IMR-90 (cell line): ENCODE measurements around the gene FUT8.

Source experiments
- BHLHE40 ChIP-seq: fragments of 150-350 bp; IDR thresholded peaks from 2 replicates; pipeline ENCODE4 v1.6.1; 2016; ENCODE audit warnings: mild to moderate bottlenecking, low read depth, low read length
- CEBPB ChIP-seq: IDR thresholded peaks from 2 replicates; pipeline ENCODE4 v1.6.1; 2012; ENCODE audit warnings: low read depth, low read length, improper control_type of control experiment
- CTCF ChIP-seq: conservative IDR thresholded peaks from 2 replicates; pipeline ENCODE4 v1.5.1; 2012; ENCODE audit warnings: mild to moderate bottlenecking, low read depth, low read length, improper control_type of control experiment
- ELK1 ChIP-seq: fragments of 150-350 bp; IDR thresholded peaks from 2 replicates; pipeline ENCODE4 v1.6.1; 2016; ENCODE audit warnings: low read depth, mild to moderate bottlenecking, low read length, moderate library complexity, borderline replicate concordance
- MAFK ChIP-seq: IDR thresholded peaks from 2 replicates; pipeline ENCODE4 v1.6.1; 2012; ENCODE audit warnings: low read depth, low read length, improper control_type of control experiment
- MAZ ChIP-seq: IDR thresholded peaks from 2 replicates; pipeline ENCODE4 v1.6.1; 2012; ENCODE audit warnings: low read depth, mild to moderate bottlenecking, low read length, improper control_type of control experiment, moderate library complexity, borderline replicate concordance
- POLR2A ChIP-seq: IDR thresholded peaks from 2 replicates; pipeline ENCODE4 v1.6.1; 2012; ENCODE audit warnings: mild to moderate bottlenecking, low read depth, low read length
- RAD21 ChIP-seq: IDR thresholded peaks from 2 replicates; pipeline ENCODE4 v1.6.1; 2012; ENCODE audit warnings: low read length, improper control_type of control experiment
- RCOR1 ChIP-seq: IDR thresholded peaks from 2 replicates; pipeline ENCODE4 v1.6.1; 2012; ENCODE audit warnings: mild to moderate bottlenecking, low read length, improper control_type of control experiment; ENCODE audit not compliant: insufficient replicate concordance
- RFX5 ChIP-seq: IDR thresholded peaks from 2 replicates; pipeline ENCODE4 v1.8.0; 2012; ENCODE audit warnings: low read depth, mild to moderate bottlenecking, low read length, moderate library complexity
- SMC3 ChIP-seq: fragments of 150-350 bp; IDR thresholded peaks from 2 replicates; pipeline ENCODE4 v1.6.1; 2016; ENCODE audit warnings: low read depth, mild to moderate bottlenecking, antibody characterized with exemption, low read length, moderate library complexity
- USF2 ChIP-seq: fragments of 150-350 bp; IDR thresholded peaks from 2 replicates; pipeline ENCODE4 v1.6.1; 2017; ENCODE audit warnings: mild to moderate bottlenecking, antibody characterized with exemption, low read length, low read depth

GRCh38 chr14:65599375-65599774 is 186.8 kb downstream of the FUT8 start:
- TF ChIP-seq CTCF (no peak), RFX5 (no peak), ELK1 (no peak), RAD21 (no peak), CEBPB (no peak), POLR2A (no peak), SMC3 (no peak), USF2 (no peak), BHLHE40 (no peak), RCOR1 (no peak), MAFK (no peak), MAZ (no peak)
